ENCODE data around the gene STAT4.

Gene STAT4

GRCh38 chr2:191190435-191190834, 39.6 kb upstream of the STAT4 start:
- DNase-seq (ENCODE audit: low read depth, low spot score): no peak
- in situ Hi-C loops (cut with HindIII; ENCODE audit: low sequenced_read_pairs): no loop called here
- TF ChIP-seq CTCF (IDR thresholded peaks at IDR 0.05; ENCODE audit: low read depth, low read length): no peak
- H3K4me3 ChIP-seq (ENCODE audit: low read depth, low read length): no peak overlapping the region

- no peak for DNase-seq (ENCODE audit: low read depth, low spot score)
- TF ChIP-seq CTCF (IDR thresholded peaks at IDR 0.05; ENCODE audit: low read depth, low read length): no peak
- in situ Hi-C loops (cut with HindIII; ENCODE audit: low sequenced_read_pairs): no loop called here
- no peak overlapping the region for H3K4me3 ChIP-seq (ENCODE audit: low read depth, low read length)
Measured at GRCh38 chr2:191189112-191189635, 38.4 kb upstream of the STAT4 start.

- no peak for TF ChIP-seq CTCF (IDR thresholded peaks at IDR 0.05; ENCODE audit: low read depth, low read length)
- DNase-seq (ENCODE audit: low read depth, low spot score): no peak
- H3K4me3 ChIP-seq (ENCODE audit: low read depth, low read length): no peak overlapping the region
- in situ Hi-C loops (cut with HindIII; ENCODE audit: low sequenced_read_pairs): no loop called here
Measured at GRCh38 chr2:191188550-191189093, 37.8 kb upstream of the STAT4 start.

- H3K4me3 ChIP-seq (ENCODE audit: low read depth, low read length): no peak overlapping the region
- no peak for DNase-seq (ENCODE audit: low read depth, low spot score)
- TF ChIP-seq CTCF (IDR thresholded peaks at IDR 0.05; ENCODE audit: low read depth, low read length): no peak
- in situ Hi-C loops (cut with HindIII; ENCODE audit: low sequenced_read_pairs): no loop called here
Measured at GRCh38 chr2:191187105-191187829, 36.5 kb upstream of the STAT4 start.

- no peak for DNase-seq (ENCODE audit: low read depth, low spot score)
- TF ChIP-seq CTCF (IDR thresholded peaks at IDR 0.05; ENCODE audit: low read depth, low read length): no peak
- no peak overlapping the region for H3K4me3 ChIP-seq (ENCODE audit: low read depth, low read length)
- in situ Hi-C loops (cut with HindIII; ENCODE audit: low sequenced_read_pairs): no loop called here
Measured at GRCh38 chr2:191184457-191184856, 33.7 kb upstream of the STAT4 start.

GRCh38 chr2:191183516-191183915, 32.7 kb upstream of the STAT4 start:
- TF ChIP-seq CTCF (IDR thresholded peaks at IDR 0.05; ENCODE audit: low read depth, low read length): no peak
- in situ Hi-C loops (cut with HindIII; ENCODE audit: low sequenced_read_pairs): no loop called here
- DNase-seq (ENCODE audit: low read depth, low spot score): no peak
- no peak overlapping the region for H3K4me3 ChIP-seq (ENCODE audit: low read depth, low read length)

All from astrocyte of the spinal cord (primary cell).